Activated CD4-positive, alpha-beta T cell treated with anti-CD3 and anti-CD28 coated beads for 1 hour (primary cell): ENCODE results near the gene CCDC73.
"Not testable (repeated sequence)": the region's sequence is repeated elsewhere in the genome, so short reads cannot be mapped to it uniquely, and the experiment has no call there.

Experiments
- DNase-seq: peaks from one replicate; pipeline ENCODE4 v3.0.0-alpha.2; 2020

The CCDC73 gene

GRCh38 chr11:32794439-32794838, at the start of gene CCDC73:
CCDC73 (minus strand) TSS chr11:32794662; CDS start chr11:32760243, 34,419 bp downstream.
- no peak for DNase-seq

GRCh38 chr11:32843544-32843943, 49.1 kb upstream of the CCDC73 start:
- no peak for DNase-seq

DNA sequence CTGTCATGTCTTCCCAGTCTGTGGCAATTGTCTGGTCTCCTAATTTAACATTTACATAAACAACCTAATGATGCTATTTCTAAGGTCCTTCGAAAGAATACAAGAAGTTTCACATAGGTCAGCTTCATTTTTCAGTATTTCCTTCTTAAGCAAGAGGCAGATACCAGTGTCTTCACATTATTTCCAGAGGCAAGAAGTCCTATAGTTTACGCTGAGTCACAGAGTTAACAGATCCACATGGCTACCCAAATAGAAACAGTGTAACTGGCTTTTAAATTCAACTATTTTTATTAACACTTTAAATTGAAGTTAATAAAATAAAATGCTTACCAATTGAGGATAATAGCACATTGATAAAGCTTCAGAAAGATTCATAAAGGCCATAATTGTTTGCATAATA, 46.1 kb upstream of the CCDC73 start:
- DNase-seq: no peak

- no peak for DNase-seq
These were observed 44.8 kb upstream of the CCDC73 start for GRCh38 chr11:32839308-32839707.

GRCh38 chr11:32838505-32839274, 44.2 kb upstream of the CCDC73 start:
- DNase-seq: no peak

- no peak for DNase-seq
These were observed 42.5 kb upstream of the CCDC73 start for GRCh38 chr11:32836946-32837345.

- no peak for DNase-seq
These were observed 39.5 kb upstream of the CCDC73 start for GRCh38 chr11:32833921-32834320.

- DNase-seq: no peak
These were observed 36.8 kb upstream of the CCDC73 start for GRCh38 chr11:32831221-32831620.

- DNase-seq: no peak
These were observed 36.3 kb upstream of the CCDC73 start for GRCh38 chr11:32830796-32831195.

DNA sequence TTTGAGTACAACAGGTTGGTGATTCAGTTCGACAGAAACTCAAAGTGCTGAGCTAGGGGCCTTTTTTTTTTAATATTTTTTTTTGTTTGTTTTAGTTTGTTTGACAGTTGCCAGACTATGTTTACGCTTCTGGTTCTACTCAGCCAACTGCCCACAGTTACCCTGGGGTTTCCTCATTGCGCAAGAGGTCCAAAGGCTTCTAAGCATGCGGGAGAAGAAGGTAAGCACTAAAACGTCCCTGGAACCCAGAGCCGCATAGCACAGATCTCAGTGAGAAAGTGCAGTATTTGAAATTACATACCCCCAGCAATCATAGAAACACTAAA, 35.9 kb upstream of the CCDC73 start:
- no peak for DNase-seq

- no peak for DNase-seq
These were observed 35.4 kb upstream of the CCDC73 start, which contains the start of gene PRRG4 for GRCh38 chr11:32829680-32830412. PRRG4 (plus strand) TSS chr11:32829927; CDS start chr11:32830530, 603 bp downstream.

DNA sequence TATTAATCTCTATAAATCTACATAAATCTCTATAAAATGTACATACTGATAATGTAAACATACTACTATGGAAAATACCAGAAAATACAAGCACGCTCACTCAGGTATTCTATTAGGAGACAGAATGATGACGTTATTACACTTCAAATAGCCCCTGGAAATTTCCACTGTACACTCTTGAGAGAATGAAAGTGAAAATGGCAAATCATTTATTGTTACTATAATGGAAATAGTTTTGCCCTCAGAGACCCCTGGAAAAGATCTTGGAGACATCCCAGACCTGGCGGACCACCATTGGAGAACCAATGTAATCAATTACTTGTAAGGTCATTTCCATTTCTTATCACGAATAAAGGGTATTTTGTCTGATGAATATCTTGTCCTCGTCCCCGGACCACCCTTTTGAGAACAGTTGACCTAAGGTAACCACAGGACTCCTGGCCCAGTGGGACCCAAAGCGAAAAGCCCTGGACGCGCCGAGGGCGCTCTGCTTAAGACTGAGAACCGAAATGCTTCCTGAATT, 34.8 kb upstream of the CCDC73 start:
- no peak for DNase-seq

DNA sequence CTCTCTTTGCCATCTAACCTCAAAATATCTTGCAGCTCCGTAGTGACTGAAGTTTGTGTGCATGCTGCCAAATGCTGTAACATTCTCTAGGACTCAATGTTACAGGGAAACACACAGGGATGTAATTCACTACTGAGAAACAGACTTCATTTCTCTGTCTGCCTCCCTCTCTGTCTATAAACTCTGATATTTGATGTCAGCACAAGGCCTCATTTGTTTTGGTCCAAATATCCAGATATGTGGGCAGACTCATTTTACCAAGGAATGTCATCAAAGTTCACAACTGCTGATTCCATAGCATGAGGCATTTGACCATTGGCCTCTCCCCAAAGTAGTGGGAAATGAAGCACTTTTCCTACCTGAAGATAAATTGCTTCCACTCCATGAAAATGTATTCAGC, 32.8 kb upstream of the CCDC73 start:
- DNase-seq: no peak

GRCh38 chr11:32826113-32826512, 31.7 kb upstream of the CCDC73 start:
- no peak for DNase-seq

- DNase-seq: not testable (repeated sequence)
These were observed 29.2 kb upstream of the CCDC73 start for GRCh38 chr11:32823617-32824016.

GRCh38 chr11:32821917-32822560, 27.6 kb upstream of the CCDC73 start:
- DNase-seq: no peak

- no peak for DNase-seq
These were observed 27.1 kb upstream of the CCDC73 start for GRCh38 chr11:32821517-32821916.

- DNase-seq: no peak
These were observed 26.0 kb upstream of the CCDC73 start for GRCh38 chr11:32820497-32820896.

DNA sequence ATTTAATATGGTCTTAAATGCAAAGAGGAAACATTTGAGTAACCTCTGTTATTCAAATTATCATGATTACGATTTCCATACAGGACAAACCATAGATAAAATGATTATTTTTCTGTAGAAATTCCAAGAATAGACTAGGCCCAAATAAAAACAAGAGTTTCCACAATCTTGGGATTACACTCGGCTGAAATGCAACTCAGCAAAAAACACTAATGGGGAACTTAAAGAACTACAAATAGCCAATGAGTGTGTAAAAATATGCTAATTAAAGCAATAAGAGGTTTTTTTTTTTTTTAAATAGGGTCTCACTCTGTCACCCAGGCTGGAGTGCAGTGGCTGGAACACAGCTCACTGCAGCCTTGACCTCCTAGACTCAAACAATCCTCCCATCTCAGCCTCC, 24.7 kb upstream of the CCDC73 start:
- no peak for DNase-seq

GRCh38 chr11:32817852-32818183, 23.4 kb upstream of the CCDC73 start:
- DNase-seq: no peak

DNA sequence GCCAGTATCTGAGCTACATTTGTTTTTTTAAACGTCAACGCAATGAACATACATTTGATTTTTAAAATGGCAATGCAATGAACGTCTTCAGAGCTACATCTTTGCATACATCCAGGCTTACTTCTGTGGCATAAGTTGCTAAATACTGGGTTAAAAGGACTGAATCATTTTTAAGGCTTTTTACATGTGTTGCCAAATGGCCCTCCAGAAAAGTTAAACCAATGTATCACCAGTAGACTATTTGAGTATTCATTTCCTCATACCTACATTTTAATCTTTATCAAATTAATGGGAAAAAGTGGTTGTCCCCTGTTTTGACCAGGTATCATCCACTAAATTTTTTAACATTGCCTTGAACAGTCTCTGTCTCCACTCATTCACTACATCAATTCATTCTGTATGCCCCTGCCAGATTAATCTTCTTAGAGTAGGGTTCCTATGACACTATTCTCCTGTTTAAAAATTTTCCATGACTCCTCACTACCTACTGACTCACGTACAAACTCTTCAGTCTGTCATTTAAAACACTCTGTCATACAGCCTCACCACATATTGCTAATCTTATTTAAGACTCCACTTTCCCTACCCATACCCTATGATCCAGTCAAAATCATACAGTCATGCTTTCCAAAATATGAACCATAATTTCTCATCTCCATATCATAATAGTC, 22.9 kb upstream of the CCDC73 start:
- no peak for DNase-seq

- no peak for DNase-seq
These were observed 14.9 kb upstream of the CCDC73 start for GRCh38 chr11:32809313-32809712.

- no peak for DNase-seq
These were observed 2.0 kb upstream of the CCDC73 start for GRCh38 chr11:32796425-32796824.
